Right lobe of liver (tissue), 4 donors: ENCODE data around the gene HOXA3.

ENCODE experiments used
- CTCF ChIP-seq, 4 donors: fragments of 200-600 bp in 3 of 4; fragments of 450-650 bp in 1 of 4; IDR thresholded peaks; one replicate each; pipeline versions ENCODE4 v1.5.1 to v1.8.0; 2016 to 2022; ENCODE audit warnings: antibody characterized with exemption in 4 of 4, mild to moderate bottlenecking in 2 of 4
- POLR2A ChIP-seq: fragments of 450-650 bp; IDR thresholded peaks from one replicate; pipeline ENCODE4 v1.6.1; 2017; ENCODE audit warnings: antibody characterized with exemption, mild to moderate bottlenecking
- donor health status: DM: no; HTN: no; CAD: no.
- donor health status: DM: no; HTN: no; CAD: no.
- donor health status: DM: no; HTN: yes; CAD: no.

GRCh38 chr7:27123477-27124053, 28.8 kb downstream of the HOXA3 start:
- TF ChIP-seq CTCF (IDR thresholded peaks at IDR 0.05) (no peak), POLR2A (no peak)
